MCF 10A (cell line): ENCODE data around the gene BCL3. TPM values are rescaled to one million over a fixed set of nuclear protein-coding genes. Genes with fewer than 3 reads are reported as not detected.
A peak's percentile ranks its signal among the peaks of the same experiment; 100 is the strongest.

Source experiments
- BruUV-seq: library from RNA; stranded (reverse); fragments of 400-500 nt; replicated peaks from 2 replicates; lab custom pipeline; 2021; lab: Mats Ljungman, UMichigan
- CTCF ChIA-PET: fragments of 300-600 bp; sonication (Branson Sonifier 250); formaldehyde crosslinking; extraction: SDS; loops from one replicate; lab custom pipeline; 2021; ENCODE audit warnings: antibody characterized with exemption, inconsistent platforms; lab: Yijun Ruan, JAX
- POLR2A ChIA-PET: fragments of 300-600, 350-650 bp; sonication (Branson Sonifier 250); formaldehyde crosslinking; extraction: SDS; loops from one replicate; lab custom pipeline; 2020; ENCODE audit warnings: antibody characterized with exemption, inconsistent platforms; lab: Yijun Ruan, JAX
- DNase-seq: peaks from one replicate; pipeline ENCODE4 v3.0.0-alpha.2; 2018; ENCODE audit not compliant: unreplicated experiment
- H3K27ac Mint-ChIP-seq: one replicate; pipeline ENCODE4 v1.8.0; 2022; ENCODE audit warnings: mild to moderate bottlenecking, low read depth, mixed read lengths; ENCODE audit not compliant: unreplicated experiment
- H3K27me3 Mint-ChIP-seq: one replicate; pipeline ENCODE4 v1.8.0; 2022; ENCODE audit warnings: mixed read lengths; ENCODE audit not compliant: insufficient read depth, unreplicated experiment
- H3K36me3 Mint-ChIP-seq: one replicate; pipeline ENCODE4 v1.8.0; 2022; ENCODE audit warnings: mild to moderate bottlenecking, moderate library complexity, mixed read lengths; ENCODE audit not compliant: insufficient read depth, unreplicated experiment
- H3K4me1 Mint-ChIP-seq: one replicate; pipeline ENCODE4 v1.8.0; 2022; ENCODE audit warnings: mixed read lengths; ENCODE audit not compliant: insufficient read depth, unreplicated experiment
- H3K4me3 Mint-ChIP-seq: one replicate; pipeline ENCODE4 v1.8.0; 2022; ENCODE audit warnings: mild to moderate bottlenecking, moderate library complexity, mixed read lengths; ENCODE audit not compliant: unreplicated experiment
- H3K9me3 Mint-ChIP-seq: one replicate; pipeline ENCODE4 v1.8.0; 2022; ENCODE audit warnings: mixed read lengths; ENCODE audit not compliant: unreplicated experiment
- intact Hi-C: fragments of 100-400 bp; cut with micrococcal nuclease; formaldehyde crosslinking; loops from 2 replicates; pipeline ENCODE4 v1.14.1; 2022
- total RNA-seq: library from RNA; stranded (reverse); gene quantifications from 2 replicates; pipeline ENCODE4 v1.2.3, GENCODE V29; 2022
- TF ChIP-seq, protein P1 (sequence below): fragments of 200-600 bp; IDR thresholded peaks from one replicate; pipeline ENCODE4 v1.8.0; 2022; ENCODE audit warnings: antibody characterized with exemption, mild to moderate bottlenecking; ENCODE audit not compliant: unreplicated experiment

BCL3 gene
- total RNA-seq, 1 experiment from 2014 or later = 24.4 TPM

DNA sequence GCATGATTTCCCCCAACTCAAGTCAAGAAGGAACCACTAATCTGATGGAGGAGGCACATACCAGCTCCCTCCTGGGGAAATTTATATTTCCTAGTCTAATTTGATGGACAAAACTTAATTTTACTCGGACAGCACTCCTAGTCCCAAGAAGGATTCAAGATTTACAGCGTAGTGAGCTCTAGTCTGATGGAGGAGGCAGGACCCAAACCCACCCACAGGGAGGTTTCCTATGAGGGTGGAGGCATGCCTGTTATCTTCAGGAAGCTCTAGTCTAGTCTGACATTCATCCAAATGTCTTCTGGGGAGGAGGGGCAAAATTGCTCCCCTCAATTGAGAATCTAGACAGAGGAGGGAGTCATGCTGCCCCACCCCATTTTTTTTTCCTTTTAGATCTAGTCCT is 10.4 kb upstream of the BCL3 start:
- H3K4me1 Mint-ChIP-seq = peaks cover 30% of the 10 kb centered on the region
- CTCF ChIA-PET = interaction anchor here (2.0 to 4.7 kb wide), 2 partner anchors 15 to 33 kb away, joined by 12 to 29 read pairs; no protein-coding TSS in a partner anchor
- DNase-seq = no peak
- intact Hi-C loops = no loop called here
- H3K36me3 Mint-ChIP-seq = no peaks in the 10 kb centered on the region
- H3K9me3 Mint-ChIP-seq = no peaks in the 10 kb centered on the region
- H3K27me3 Mint-ChIP-seq = no peaks in the 10 kb centered on the region
- no peak overlapping the region for H3K4me3 Mint-ChIP-seq
- POLR2A ChIA-PET = no interaction called here
- BruUV-seq = no TSS peak
- no peak overlapping the region for H3K27ac Mint-ChIP-seq
- TF ChIP-seq, protein P1, sequence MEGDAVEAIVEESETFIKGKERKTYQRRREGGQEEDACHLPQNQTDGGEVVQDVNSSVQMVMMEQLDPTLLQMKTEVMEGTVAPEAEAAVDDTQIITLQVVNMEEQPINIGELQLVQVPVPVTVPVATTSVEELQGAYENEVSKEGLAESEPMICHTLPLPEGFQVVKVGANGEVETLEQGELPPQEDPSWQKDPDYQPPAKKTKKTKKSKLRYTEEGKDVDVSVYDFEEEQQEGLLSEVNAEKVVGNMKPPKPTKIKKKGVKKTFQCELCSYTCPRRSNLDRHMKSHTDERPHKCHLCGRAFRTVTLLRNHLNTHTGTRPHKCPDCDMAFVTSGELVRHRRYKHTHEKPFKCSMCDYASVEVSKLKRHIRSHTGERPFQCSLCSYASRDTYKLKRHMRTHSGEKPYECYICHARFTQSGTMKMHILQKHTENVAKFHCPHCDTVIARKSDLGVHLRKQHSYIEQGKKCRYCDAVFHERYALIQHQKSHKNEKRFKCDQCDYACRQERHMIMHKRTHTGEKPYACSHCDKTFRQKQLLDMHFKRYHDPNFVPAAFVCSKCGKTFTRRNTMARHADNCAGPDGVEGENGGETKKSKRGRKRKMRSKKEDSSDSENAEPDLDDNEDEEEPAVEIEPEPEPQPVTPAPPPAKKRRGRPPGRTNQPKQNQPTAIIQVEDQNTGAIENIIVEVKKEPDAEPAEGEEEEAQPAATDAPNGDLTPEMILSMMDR = no peak

DNA sequence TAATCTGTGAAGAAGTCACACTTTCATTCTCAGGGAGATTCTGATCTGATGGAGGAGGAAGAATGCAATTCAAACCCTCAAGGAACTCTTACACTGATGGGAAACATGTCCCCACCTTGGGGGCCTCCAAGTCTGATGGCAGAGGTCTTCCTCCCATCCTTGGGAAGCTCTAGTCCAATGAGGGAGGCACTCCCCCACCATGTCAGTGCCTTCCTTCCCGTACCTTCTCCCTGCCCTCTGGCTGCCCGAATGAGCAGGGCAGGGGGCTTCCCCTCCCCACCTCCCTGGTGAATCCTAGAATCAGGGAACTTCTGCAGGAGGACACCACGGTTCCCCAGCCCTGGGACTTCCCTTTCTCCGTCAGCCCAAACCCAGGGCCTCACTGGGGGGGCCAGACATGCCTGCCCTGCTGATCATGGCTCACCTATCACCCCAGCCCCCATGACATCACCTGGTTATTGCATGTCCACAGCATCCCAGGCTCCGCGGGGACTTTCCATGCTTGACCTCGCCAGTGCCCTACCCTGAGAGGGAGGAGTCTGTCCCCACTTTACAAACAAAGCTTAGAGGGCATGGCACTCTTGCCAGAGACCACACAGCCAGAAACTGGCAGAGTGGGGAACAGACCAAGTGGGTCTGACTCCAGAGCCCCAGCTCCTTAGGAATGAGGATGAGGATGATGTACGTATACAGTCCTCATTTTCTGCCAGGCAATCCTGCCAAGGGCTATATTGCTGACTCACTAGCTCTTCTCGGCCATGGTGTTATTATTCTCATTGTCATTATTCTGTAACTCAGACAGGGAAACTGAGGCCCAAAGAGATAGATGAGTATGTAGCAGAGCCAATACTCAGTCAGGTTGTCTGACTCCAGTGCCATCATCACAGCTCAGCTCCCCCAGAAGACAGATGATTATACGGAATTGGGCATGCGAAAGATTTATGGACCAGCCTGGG is 9.6 kb upstream of the BCL3 start:
- POLR2A ChIA-PET = interaction anchor here (1.2 kb wide), 1 partner anchor 14 kb away, joined by 3 read pairs; no protein-coding TSS in a partner anchor
- H3K27me3 Mint-ChIP-seq = no peaks in the 10 kb centered on the region
- H3K27ac Mint-ChIP-seq = peak overlapping the region; percentile 16
- H3K4me1 Mint-ChIP-seq = peaks cover 31% of the 10 kb centered on the region
- TF ChIP-seq, protein P1 = no peak
- intact Hi-C loops = no loop called here
- no TSS peak for BruUV-seq
- CTCF ChIA-PET = interaction anchor here (0.5 to 4.7 kb wide), 7 partner anchors 7 to 36 kb away, joined by 3 to 29 read pairs (median 3); no protein-coding TSS in a partner anchor
- DNase-seq = no peak
- H3K36me3 Mint-ChIP-seq = no peaks in the 10 kb centered on the region
- no peaks in the 10 kb centered on the region for H3K9me3 Mint-ChIP-seq
- no peak overlapping the region for H3K4me3 Mint-ChIP-seq

DNA sequence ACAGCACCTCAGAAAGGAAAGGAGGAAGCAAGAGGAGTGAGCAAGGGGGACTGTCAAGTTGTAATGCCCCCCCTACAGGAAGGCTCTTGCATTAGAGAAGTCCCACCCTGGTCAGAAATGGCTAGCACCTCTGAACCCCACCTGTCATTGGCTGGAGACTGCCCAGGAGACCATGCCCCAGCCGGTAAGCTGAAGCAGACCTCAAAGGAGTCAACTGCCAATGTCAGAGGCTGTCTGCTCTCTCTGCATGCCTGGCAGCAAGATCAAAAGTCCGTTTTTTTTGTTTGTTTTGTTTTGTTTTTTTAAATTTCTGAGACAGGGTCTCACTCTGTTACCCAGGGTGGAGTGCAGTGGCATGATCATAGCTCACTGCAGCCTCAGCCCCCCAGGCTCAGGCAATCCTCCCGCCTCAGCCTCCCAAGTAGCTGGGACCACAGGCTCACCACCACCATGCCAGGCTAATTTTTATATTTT is 8.1 kb upstream of the BCL3 start:
- POLR2A ChIA-PET = interaction anchor here (1.0 to 4.0 kb wide), 7 partner anchors 9 to 32 kb away, joined by 3 to 47 read pairs (median 6); no protein-coding TSS in a partner anchor

More for the DNA sequence above, 8.1 kb upstream of the BCL3 start:
- no peaks in the 10 kb centered on the region for H3K36me3 Mint-ChIP-seq
- TF ChIP-seq, protein P1 = no peak
- H3K4me1 Mint-ChIP-seq = peaks cover 28% of the 10 kb centered on the region
- no peaks in the 10 kb centered on the region for H3K27me3 Mint-ChIP-seq
- no peak overlapping the region for H3K27ac Mint-ChIP-seq
- H3K9me3 Mint-ChIP-seq = no peaks in the 10 kb centered on the region
- DNase-seq = no peak
- BruUV-seq = no TSS peak
- no peak overlapping the region for H3K4me3 Mint-ChIP-seq
- CTCF ChIA-PET = interaction anchor here (0.7 to 4.7 kb wide), 4 partner anchors 9 to 46 kb away, joined by 3 to 29 read pairs (median 4); no protein-coding TSS in a partner anchor
- intact Hi-C loops = loop anchor here (10.0 kb wide), 1 partner anchor 976 kb away; no protein-coding TSS in a partner anchor
